ENCODE measurements around the gene TINAGL1.

- TF ChIP-seq CTCF (IDR thresholded peaks at IDR 0.05; ENCODE audit: low read depth, low read length) = no peak
- no peak for TF ChIP-seq POLR2A (IDR thresholded peaks at IDR 0.05; ENCODE audit: extremely low read depth, insufficient read length)
- TF ChIP-seq MAX (IDR thresholded peaks at IDR 0.05; ENCODE audit: low read depth, low read length) = no peak
- TF ChIP-seq MYC (IDR thresholded peaks at IDR 0.05; ENCODE audit: low read depth, low read length) = no peak
These were observed 16.6 kb upstream of the TINAGL1 start for GRCh38 chr1:31559715-31560114.
